ENCODE measurements around the gene NFIX.

Gene NFIX

GRCh38 chr19:13006431-13007281 lies 11.4 kb downstream of the NFIX start:
- no peak for DNase-seq
- Histone ChIP-seq H3K36me3 (ENCODE audit: control insufficient read depth, insufficient read depth, low read length) (no peaks in the 10 kb centered on the region), H2BK5ac (ENCODE audit: low read length) (no peak overlapping the region), H3K4ac (ENCODE audit: low read depth, low read length) (no peak overlapping the region), H2AK5ac (ENCODE audit: low read length) (no peak overlapping the region), H4K5ac (ENCODE audit: low read length) (no peak overlapping the region), H3K4me1 (ENCODE audit: control insufficient read depth, low read depth, low read length) (no peaks in the 10 kb centered on the region), H2BK15ac (replicated peaks; ENCODE audit: low read depth) (no peak overlapping the region), H3K23ac (ENCODE audit: low read length) (no peak overlapping the region), H3K4me3 (ENCODE audit: low read length) (no peak overlapping the region), H3K27ac (ENCODE audit: low read depth, low read length) (no peak overlapping the region), H4K8ac (ENCODE audit: low read depth, low read length) (no peak overlapping the region), H2BK120ac (ENCODE audit: low read depth, low read length) (no peak overlapping the region), H3K56ac (ENCODE audit: low read length) (no peak overlapping the region), H3K79me1 (ENCODE audit: low read length) (no peaks in the 10 kb centered on the region), H3K9ac (ENCODE audit: low read length) (no peak overlapping the region), H3K27me3 (ENCODE audit: insufficient read depth, low read length, poor library complexity) (peaks cover 51% of the 10 kb centered on the region), H3K18ac (ENCODE audit: low read length) (no peak overlapping the region), H3K79me2 (ENCODE audit: control insufficient read depth, insufficient read depth, low read length) (no peaks in the 10 kb centered on the region), H3K4me2 (ENCODE audit: low read length) (no peak overlapping the region)
- WGBS (ENCODE audit: extremely low coverage, insufficient coverage, low lambda C conversion rate): no CpG with 5 or more reads among the region's 28 CpGs

- WGBS (ENCODE audit: extremely low coverage, insufficient coverage, low lambda C conversion rate): no CpG with 5 or more reads among the region's 17 CpGs
- H2BK15ac ChIP-seq (replicated peaks; ENCODE audit: low read depth): no peak overlapping the region
- no peak overlapping the region for H3K4ac ChIP-seq (ENCODE audit: low read depth, low read length)
- H3K23ac ChIP-seq (ENCODE audit: low read length): no peak overlapping the region
- no peak overlapping the region for H2BK5ac ChIP-seq (ENCODE audit: low read length)
- H3K56ac ChIP-seq (ENCODE audit: low read length): no peak overlapping the region
- H2BK120ac ChIP-seq (ENCODE audit: low read depth, low read length): no peak overlapping the region
- H2AK5ac ChIP-seq (ENCODE audit: low read length): no peak overlapping the region
- no peaks in the 10 kb centered on the region for H3K79me1 ChIP-seq (ENCODE audit: low read length)
- peaks cover 59% of the 10 kb centered on the region for H3K27me3 ChIP-seq (ENCODE audit: insufficient read depth, low read length, poor library complexity)
- H3K79me2 ChIP-seq (ENCODE audit: control insufficient read depth, insufficient read depth, low read length): no peaks in the 10 kb centered on the region
- no peaks in the 10 kb centered on the region for H3K4me1 ChIP-seq (ENCODE audit: control insufficient read depth, low read depth, low read length)
- no peak overlapping the region for H3K18ac ChIP-seq (ENCODE audit: low read length)
- DNase-seq: no peak
- H3K36me3 ChIP-seq (ENCODE audit: control insufficient read depth, insufficient read depth, low read length): no peaks in the 10 kb centered on the region
- H3K4me3 ChIP-seq (ENCODE audit: low read length): no peak overlapping the region
- no peak overlapping the region for H3K4me2 ChIP-seq (ENCODE audit: low read length)
- no peak overlapping the region for H4K5ac ChIP-seq (ENCODE audit: low read length)
- no peak overlapping the region for H4K8ac ChIP-seq (ENCODE audit: low read depth, low read length)
- no peak overlapping the region for H3K27ac ChIP-seq (ENCODE audit: low read depth, low read length)
- H3K9ac ChIP-seq (ENCODE audit: low read length): no peak overlapping the region
Observed at GRCh38 chr19:13007292-13008045, 12.2 kb downstream of the NFIX start.

DNA sequence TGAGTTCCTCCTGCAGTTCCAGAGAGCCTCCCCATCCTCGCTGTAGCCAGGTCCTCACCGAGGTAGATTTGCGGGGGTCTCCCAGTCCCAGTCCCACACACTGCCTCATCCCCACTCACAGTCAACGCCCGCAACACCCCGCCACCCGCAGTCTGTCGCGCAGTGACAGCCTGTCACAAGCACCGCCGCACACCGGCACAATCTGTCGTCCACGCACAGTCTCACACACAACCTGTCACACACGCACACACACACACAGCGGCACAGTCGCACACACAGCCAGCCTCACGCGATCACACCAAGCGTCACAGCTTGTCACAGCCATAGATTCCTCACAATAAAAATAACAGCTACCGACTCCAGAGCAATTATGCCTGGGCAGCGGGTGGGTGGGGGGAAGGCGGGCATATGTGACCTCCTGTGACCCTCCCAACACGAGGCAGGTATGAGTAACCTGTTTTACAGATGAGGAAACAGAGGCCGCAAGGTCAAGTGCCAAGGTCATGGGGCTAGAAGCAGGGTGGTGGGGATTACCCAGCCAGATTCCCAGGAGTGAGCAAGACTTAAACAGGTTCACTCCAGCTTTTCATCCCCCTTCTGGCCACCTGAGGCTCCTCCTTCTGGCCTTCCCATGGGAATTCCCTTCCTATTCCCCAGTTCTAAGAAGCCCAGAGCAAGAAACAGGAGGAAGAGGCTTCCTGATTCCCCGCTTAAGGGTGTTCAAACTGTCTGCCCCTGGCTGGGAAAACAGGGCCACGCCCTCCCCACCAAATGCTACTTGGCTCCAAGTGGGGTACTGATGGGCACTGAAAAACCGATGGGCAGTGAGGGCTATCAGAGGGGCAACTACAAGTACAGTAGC lies 13.9 kb downstream of the NFIX start:
- Histone ChIP-seq H4K8ac (ENCODE audit: low read depth, low read length) (no peak overlapping the region), H3K79me2 (ENCODE audit: control insufficient read depth, insufficient read depth, low read length) (no peaks in the 10 kb centered on the region), H2BK5ac (ENCODE audit: low read length) (no peak overlapping the region), H2BK15ac (replicated peaks; ENCODE audit: low read depth) (no peak overlapping the region), H3K4me2 (ENCODE audit: low read length) (no peak overlapping the region), H3K79me1 (ENCODE audit: low read length) (no peaks in the 10 kb centered on the region), H3K4me3 (ENCODE audit: low read length) (no peak overlapping the region), H3K23ac (ENCODE audit: low read length) (no peak overlapping the region), H3K9ac (ENCODE audit: low read length) (no peak overlapping the region), H4K5ac (ENCODE audit: low read length) (no peak overlapping the region), H3K4me1 (ENCODE audit: control insufficient read depth, low read depth, low read length) (no peaks in the 10 kb centered on the region), H3K18ac (ENCODE audit: low read length) (no peak overlapping the region), H3K27me3 (ENCODE audit: insufficient read depth, low read length, poor library complexity) (peaks cover 75% of the 10 kb centered on the region), H3K56ac (ENCODE audit: low read length) (no peak overlapping the region), H3K4ac (ENCODE audit: low read depth, low read length) (no peak overlapping the region), H3K27ac (ENCODE audit: low read depth, low read length) (no peak overlapping the region), H2BK120ac (ENCODE audit: low read depth, low read length) (no peak overlapping the region), H2AK5ac (ENCODE audit: low read length) (no peak overlapping the region), H3K36me3 (ENCODE audit: control insufficient read depth, insufficient read depth, low read length) (no peaks in the 10 kb centered on the region)
- WGBS (ENCODE audit: extremely low coverage, insufficient coverage, low lambda C conversion rate): no CpG with 5 or more reads among the region's 28 CpGs
- peak; percentile 57 for DNase-seq

GRCh38 chr19:13010038-13010991 lies 15.0 kb downstream of the NFIX start:
- Histone ChIP-seq H3K4me2 (ENCODE audit: low read length) (no peak overlapping the region), H3K4ac (ENCODE audit: low read depth, low read length) (no peak overlapping the region), H2AK5ac (ENCODE audit: low read length) (no peak overlapping the region), H3K4me3 (ENCODE audit: low read length) (no peak overlapping the region), H3K79me2 (ENCODE audit: control insufficient read depth, insufficient read depth, low read length) (no peaks in the 10 kb centered on the region), H3K79me1 (ENCODE audit: low read length) (no peaks in the 10 kb centered on the region), H3K9ac (ENCODE audit: low read length) (no peak overlapping the region), H2BK15ac (replicated peaks; ENCODE audit: low read depth) (no peak overlapping the region), H4K5ac (ENCODE audit: low read length) (no peak overlapping the region), H3K56ac (ENCODE audit: low read length) (no peak overlapping the region), H3K18ac (ENCODE audit: low read length) (no peak overlapping the region), H4K8ac (ENCODE audit: low read depth, low read length) (no peak overlapping the region), H3K27ac (ENCODE audit: low read depth, low read length) (no peak overlapping the region), H3K36me3 (ENCODE audit: control insufficient read depth, insufficient read depth, low read length) (no peaks in the 10 kb centered on the region), H2BK5ac (ENCODE audit: low read length) (no peak overlapping the region), H3K4me1 (ENCODE audit: control insufficient read depth, low read depth, low read length) (no peaks in the 10 kb centered on the region), H2BK120ac (ENCODE audit: low read depth, low read length) (no peak overlapping the region), H3K23ac (ENCODE audit: low read length) (no peak overlapping the region), H3K27me3 (ENCODE audit: insufficient read depth, low read length, poor library complexity) (peaks cover 76% of the 10 kb centered on the region)
- DNase-seq: no peak
- WGBS (ENCODE audit: extremely low coverage, insufficient coverage, low lambda C conversion rate): no CpG with 5 or more reads among the region's 62 CpGs
